Liver (tissue), 3 donors: Measurements from ENCODE around the gene LMOD1.

ENCODE experiments used
- ATF3 ChIP-seq: IDR thresholded peaks from 2 replicates; pipeline ENCODE4 v1.6.1; 2016; ENCODE audit warnings: antibody characterized with exemption
- CTCF ChIP-seq: fragments of 150-350 bp; IDR thresholded peaks from 2 replicates; pipeline ENCODE4 v1.5.1; 2017; ENCODE audit warnings: improper control_type of control experiment, low read depth, low read length; ENCODE audit not compliant: missing input control
- EGR1 ChIP-seq, 2 donors: IDR thresholded peaks; 2 replicates each; pipeline ENCODE4 v1.6.1; 2016 to 2018; ENCODE audit warnings: antibody characterized with exemption in 2 of 2, low read depth in 2 of 2
- FOXA1 ChIP-seq: IDR thresholded peaks from 2 replicates; pipeline ENCODE4 v1.6.1; 2016; ENCODE audit warnings: antibody characterized with exemption
- HNF4A ChIP-seq, 2 donors: conservative IDR thresholded peaks; 2 replicates each; pipeline ENCODE4 v1.6.1; 2016; ENCODE audit warnings: antibody characterized with exemption in 2 of 2, mild to moderate bottlenecking in 2 of 2
- HNF4G ChIP-seq: IDR thresholded peaks from 2 replicates; pipeline ENCODE4 v1.6.1; 2016; ENCODE audit warnings: antibody characterized with exemption
- MAX ChIP-seq: IDR thresholded peaks from 2 replicates; pipeline ENCODE4 v1.6.1; 2016; ENCODE audit warnings: antibody characterized with exemption
- RAD21 ChIP-seq, 2 donors: IDR thresholded peaks; 2 replicates each; pipeline ENCODE4 v1.6.1; 2016; ENCODE audit warnings: antibody characterized with exemption in 2 of 2, mild to moderate bottlenecking in 2 of 2
- REST ChIP-seq: IDR thresholded peaks from 2 replicates; pipeline ENCODE4 v1.6.1; 2016; ENCODE audit warnings: antibody characterized with exemption, mild to moderate bottlenecking
- YY1 ChIP-seq: IDR thresholded peaks from 2 replicates; pipeline ENCODE4 v1.6.1; 2016; ENCODE audit warnings: antibody characterized with exemption, mild to moderate bottlenecking
- ZBTB33 ChIP-seq: IDR thresholded peaks from 2 replicates; pipeline ENCODE4 v1.6.1; 2016; ENCODE audit warnings: antibody characterized with exemption
- donor health status: healthy.
- donor health status: healthy.

- no peak for TF ChIP-seq RAD21 (IDR thresholded peaks at IDR 0.05)
- no peak for TF ChIP-seq CTCF
- TF ChIP-seq MAX = no peak
- no peak for TF ChIP-seq ATF3
- TF ChIP-seq EGR1 (IDR thresholded peaks at IDR 0.05; ENCODE audit: low read depth in 2 of 2) = no peak
- no peak for TF ChIP-seq REST
- TF ChIP-seq ZBTB33 = no peak
- TF ChIP-seq HNF4G = no peak
- TF ChIP-seq FOXA1 = no peak
- no peak for TF ChIP-seq YY1
- no peak for TF ChIP-seq HNF4A (conservative IDR thresholded peaks at IDR 0.05)
Measured at GRCh38 chr1:201925981-201926645, 20.2 kb downstream of the LMOD1 start.
